K562 (cell line): ENCODE data around the gene NPIPB2.

ENCODE experiments used
- TAF1 ChIP-seq: IDR thresholded peaks from 2 replicates; pipeline ENCODE4 v1.6.1; 2011; ENCODE audit warnings: mild to moderate bottlenecking, low read length, moderate library complexity; ENCODE audit not compliant: insufficient read depth, control insufficient read depth, severe bottlenecking; ENCODE audit errors: extremely low read depth
- TCF7L2 ChIP-seq: fragments of 150-350 bp; IDR thresholded peaks from 2 replicates; pipeline ENCODE4 v1.6.1; 2016; ENCODE audit warnings: low read depth, mild to moderate bottlenecking, low read length, moderate library complexity

DNA sequence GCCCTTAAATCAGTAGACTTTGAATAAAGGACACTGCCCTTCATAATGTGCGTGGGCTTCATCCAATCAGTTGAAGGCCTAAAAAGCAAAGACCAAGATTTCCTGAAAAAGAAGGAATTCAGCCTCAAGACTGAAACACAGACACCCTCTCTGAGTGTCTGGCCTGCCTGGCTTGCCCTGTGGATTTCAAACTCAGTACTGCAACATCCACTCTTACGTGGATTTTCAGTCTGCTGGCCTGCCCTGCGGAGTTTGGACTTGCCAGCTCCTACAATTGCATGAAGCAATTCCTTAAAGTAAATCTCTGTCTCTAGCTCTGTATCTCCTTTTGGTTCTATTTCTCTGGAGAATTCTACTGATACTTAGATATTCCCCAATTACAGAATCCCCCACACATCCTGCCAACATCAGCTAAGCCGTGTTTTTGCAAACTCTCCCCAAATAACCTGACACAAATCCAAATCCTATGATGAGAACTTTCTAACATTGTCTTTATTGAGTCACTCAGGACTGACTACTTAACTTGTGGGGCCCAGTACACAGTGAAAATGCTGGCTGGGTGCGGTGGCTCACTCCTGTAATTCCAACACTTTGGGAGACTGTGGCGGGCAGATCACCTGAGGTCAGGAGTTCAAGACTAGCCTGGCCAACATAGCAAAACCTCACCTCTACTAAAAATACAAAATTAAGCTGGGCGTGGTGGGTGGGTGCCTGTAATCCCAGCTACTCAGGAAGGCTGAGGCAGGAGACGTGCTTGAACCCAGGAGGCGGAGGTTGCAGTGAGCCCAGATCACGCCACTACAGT is 15.9 kb upstream of the NPIPB2 start:
- no peak for TF ChIP-seq TCF7L2
- TF ChIP-seq TAF1 = no peak
